H1 (cell line): ENCODE measurements around the gene POU2F1. TPM values are rescaled to one million over a fixed set of nuclear protein-coding genes. Genes with fewer than 3 reads are reported as not detected.

Source experiments
- CTCF ChIA-PET: fragments of 300-600 bp; sonication (Branson Sonifier 250); formaldehyde crosslinking; loops from one replicate; lab custom pipeline; 2021; ENCODE audit not compliant: partially characterized antibody; lab: Charles Lee
- POLR2A ChIA-PET: fragments of 300-600 bp; sonication (Branson Sonifier 250); formaldehyde crosslinking; loops from one replicate; lab custom pipeline; 2021; ENCODE audit warnings: inconsistent platforms; ENCODE audit not compliant: partially characterized antibody; lab: Charles Lee
- DNase-seq, 2 experiments: peaks; one replicate each; pipeline versions ENCODE4 v3.0.0 to v3.0.0-alpha.2; 2010 to 2022; ENCODE audit warnings: low spot score in 2 of 2, low read depth in 1 of 2, mixed read lengths in 1 of 2
- FAIRE-seq: peaks from 2 replicates; lab custom pipeline; 2011; peaks lifted over from hg19 to GRCh38; lab: Jason Lieb, UNC
- H2AFZ ChIP-seq: 2 replicates; pipeline ENCODE4 v1.8.1; 2012; ENCODE audit warnings: low read length, inconsistent platforms
- H2AK5ac ChIP-seq: 2 replicates; pipeline ENCODE4 v1.6.1; 2013; ENCODE audit warnings: low read depth, low read length
- H2BK120ac ChIP-seq: replicated peaks from 2 replicates; pipeline ENCODE3; 2013; ENCODE audit warnings: low read depth, low read length, inconsistent platforms
- H2BK12ac ChIP-seq: 2 replicates; pipeline ENCODE4 v1.6.1; 2013; ENCODE audit warnings: low read depth, low read length
- H2BK15ac ChIP-seq: 2 replicates; pipeline ENCODE4 v1.6.1; 2013; ENCODE audit warnings: low read length
- H2BK20ac ChIP-seq: 2 replicates; pipeline ENCODE4 v1.6.1; 2013; ENCODE audit warnings: low read length
- H2BK5ac ChIP-seq: 2 replicates; pipeline ENCODE4 v1.6.1; 2013; ENCODE audit warnings: low read depth, low read length
- H3K14ac ChIP-seq: 2 replicates; pipeline ENCODE4 v1.6.1; 2013; ENCODE audit warnings: inconsistent platforms; ENCODE audit not compliant: insufficient read length
- H3K18ac ChIP-seq: 2 replicates; pipeline ENCODE4 v1.6.1; 2013; ENCODE audit warnings: low read length; ENCODE audit errors: extremely low read depth
- H3K23ac ChIP-seq: 2 replicates; pipeline ENCODE4 v1.6.1; 2013; ENCODE audit warnings: inconsistent platforms; ENCODE audit not compliant: insufficient read length
- H3K23me2 ChIP-seq: 2 replicates; pipeline ENCODE4 v1.6.1; 2013; ENCODE audit warnings: low read depth, low read length
- H3K27ac ChIP-seq: 2 replicates; pipeline ENCODE4 v1.6.1; 2011; ENCODE audit warnings: low read depth, low read length, inconsistent platforms
- H3K27me3 ChIP-seq, 4 experiments: replicated peaks in 1 of 4; 1 replicate in 1 of 4; 2 replicates in 3 of 4; pipeline versions ENCODE4 v1.6.1 to v1.8.1; 2011 to 2013; ENCODE audit warnings: low read length in 3 of 4, mild to moderate bottlenecking in 3 of 4, inconsistent platforms in 2 of 4, mixed read lengths in 2 of 4, moderate library complexity in 1 of 4; ENCODE audit not compliant: control insufficient read depth in 3 of 4, insufficient read depth in 3 of 4; ENCODE audit errors: extremely low read depth in 1 of 4
- H3K36me3 ChIP-seq, 4 experiments: 2 replicates each; pipeline versions ENCODE4 v1.6.1 to v1.8.1; 2011 to 2013; ENCODE audit warnings: mild to moderate bottlenecking in 4 of 4, low read length in 3 of 4, moderate library complexity in 2 of 4, control low read depth in 1 of 4, inconsistent platforms in 1 of 4; ENCODE audit not compliant: insufficient read depth in 4 of 4, control insufficient read depth in 2 of 4
- H3K4ac ChIP-seq: replicated peaks from 2 replicates; pipeline ENCODE3; 2013; ENCODE audit warnings: low read length, low read depth, mixed read lengths, inconsistent platforms; ENCODE audit not compliant: insufficient read length
- H3K4me1 ChIP-seq, 4 experiments: replicated peaks in 1 of 4; 1 replicate in 1 of 4; 2 replicates in 3 of 4; pipeline versions ENCODE4 v1.6.1 to v1.8.1; 2011 to 2013; ENCODE audit warnings: low read length in 3 of 4, inconsistent platforms in 2 of 4, mixed read lengths in 1 of 4; ENCODE audit not compliant: insufficient read depth in 4 of 4, control insufficient read depth in 3 of 4
- H3K4me2 ChIP-seq, 2 experiments: 2 replicates each; pipeline versions ENCODE4 v1.6.1 to v1.8.1; 2011 to 2013; ENCODE audit warnings: low read depth in 2 of 2, low read length in 2 of 2, control low read depth in 1 of 2, inconsistent platforms in 1 of 2, mild to moderate bottlenecking in 1 of 2; ENCODE audit not compliant: insufficient read depth in 1 of 2
- H3K4me3 ChIP-seq, 4 experiments: fragments of 200-600, 300-600 bp in 1 of 4; sonication (generic), shearing (Covaris generic), sonication (Bioruptor Twin) in 1 of 4; 2 replicates each; pipeline versions ENCODE4 v1.5.1 to v1.8.1; 2011 to 2016; ENCODE audit warnings: low read length in 4 of 4, low read depth in 3 of 4, control low read depth in 2 of 4, inconsistent platforms in 2 of 4, mild to moderate bottlenecking in 2 of 4, mixed read lengths in 1 of 4, moderate library complexity in 1 of 4; ENCODE audit not compliant: insufficient read depth in 2 of 4; ENCODE audit errors: extremely low read depth in 1 of 4
- H3K56ac ChIP-seq: replicated peaks from 2 replicates; pipeline ENCODE3; 2013; ENCODE audit warnings: low read depth, mild to moderate bottlenecking, mixed read lengths, low read length, inconsistent platforms; ENCODE audit not compliant: insufficient read length
- H3K79me1 ChIP-seq: 2 replicates; pipeline ENCODE4 v1.6.1; 2013; ENCODE audit warnings: low read depth, low read length, control low read depth
- H3K79me2 ChIP-seq, 2 experiments: 2 replicates each; pipeline versions ENCODE4 v1.6.1 to v1.8.1; 2012 to 2013; ENCODE audit warnings: low read length in 2 of 2, mild to moderate bottlenecking in 2 of 2, inconsistent platforms in 1 of 2; ENCODE audit not compliant: insufficient read depth in 2 of 2, control insufficient read depth in 1 of 2
- H3K9ac ChIP-seq, 4 experiments: replicated peaks in 1 of 4; 1 replicate in 1 of 4; 2 replicates in 3 of 4; pipeline versions ENCODE4 v1.6.1 to v1.8.1; 2011 to 2013; ENCODE audit warnings: low read depth in 3 of 4, low read length in 3 of 4, control low read depth in 2 of 4, mild to moderate bottlenecking in 2 of 4, moderate library complexity in 2 of 4, inconsistent platforms in 1 of 4; ENCODE audit errors: extremely low read depth in 1 of 4
- H3K9me3 ChIP-seq, 2 experiments: 2 replicates each; pipeline versions ENCODE4 v1.6.1 to v1.8.1; 2012 to 2013; ENCODE audit warnings: mild to moderate bottlenecking in 2 of 2, moderate library complexity in 2 of 2, control low read depth in 1 of 2, inconsistent platforms in 1 of 2, low read depth in 1 of 2, low read length in 1 of 2, mixed read lengths in 1 of 2; ENCODE audit not compliant: insufficient read depth in 2 of 2
- H4K20me1 ChIP-seq, 2 experiments: replicated peaks in 1 of 2; 2 replicates each; pipeline versions ENCODE3 to v1.8.1; 2011 to 2013; ENCODE audit warnings: inconsistent platforms in 2 of 2, low read length in 2 of 2, mild to moderate bottlenecking in 1 of 2; ENCODE audit not compliant: insufficient read depth in 2 of 2, control insufficient read depth in 1 of 2
- H4K5ac ChIP-seq: 2 replicates; pipeline ENCODE4 v1.6.1; 2013; ENCODE audit warnings: low read length, low read depth, mixed read lengths, inconsistent platforms; ENCODE audit not compliant: insufficient read length
- H4K8ac ChIP-seq: 2 replicates; pipeline ENCODE4 v1.8.0; 2013; ENCODE audit warnings: mild to moderate bottlenecking, moderate library complexity, low read length, inconsistent platforms; ENCODE audit not compliant: insufficient read depth; ENCODE audit errors: extremely low read depth
- H4K91ac ChIP-seq: replicated peaks from 2 replicates; pipeline ENCODE3; 2013; ENCODE audit warnings: low read length, mixed read lengths, inconsistent platforms; ENCODE audit not compliant: insufficient read length
- ASH2L ChIP-seq: fragments of 200-600, 300-600 bp; sonication (generic); IDR thresholded peaks from one replicate; pipeline ENCODE4 v1.7.1; 2017; ENCODE audit warnings: low read length
- CEBPB ChIP-seq: IDR thresholded peaks from 2 replicates; pipeline ENCODE4 v1.6.1; 2012; ENCODE audit warnings: low read depth, low read length
- EZH2 ChIP-seq: fragments of 200-600 bp; sonication (generic); IDR thresholded peaks from 2 replicates; pipeline ENCODE4 v1.7.1; 2012; ENCODE audit warnings: low read depth, mild to moderate bottlenecking, moderate library complexity, low read length, inconsistent platforms; ENCODE audit not compliant: severe bottlenecking
- HDAC2 ChIP-seq, 2 experiments: fragments of 300-600 bp in 1 of 2; sonication (generic) in 1 of 2; IDR thresholded peaks; 2 replicates each; pipeline ENCODE4 v1.6.1; 2011 to 2012; ENCODE audit warnings: low read depth in 2 of 2, low read length in 2 of 2, mild to moderate bottlenecking in 2 of 2, moderate library complexity in 2 of 2, borderline replicate concordance in 1 of 2, inconsistent platforms in 1 of 2
- HDAC6 ChIP-seq: IDR thresholded peaks from one replicate; pipeline ENCODE4 v1.7.1; 2012; ENCODE audit warnings: low read depth, mild to moderate bottlenecking, inconsistent platforms, low read length, moderate library complexity
- KDM1A ChIP-seq: fragments of 200-600, 300-600 bp; sonication (generic); IDR thresholded peaks from 2 replicates; pipeline ENCODE4 v1.7.1; 2016; ENCODE audit warnings: mild to moderate bottlenecking, low read length, borderline replicate concordance
- MAX ChIP-seq: IDR thresholded peaks from 2 replicates; pipeline ENCODE4 v1.6.1; 2012; ENCODE audit warnings: inconsistent platforms
- NANOG ChIP-seq: IDR thresholded peaks from 2 replicates; pipeline ENCODE4 v1.6.1; 2011; ENCODE audit warnings: low read length, low read depth, mild to moderate bottlenecking, inconsistent platforms; ENCODE audit not compliant: insufficient read depth, poor library complexity, severe bottlenecking
- RBBP5 ChIP-seq: IDR thresholded peaks from 2 replicates; pipeline ENCODE4 v1.7.1; 2012; ENCODE audit warnings: low read depth, mild to moderate bottlenecking, inconsistent platforms, low read length, moderate library complexity, borderline replicate concordance
- RXRA ChIP-seq: IDR thresholded peaks from 2 replicates; pipeline ENCODE4 v1.6.1; 2011; ENCODE audit warnings: low read depth, mild to moderate bottlenecking, low read length, moderate library complexity; ENCODE audit not compliant: insufficient read depth
- WGBS, 2 experiments: shearing (Covaris generic) in 1 of 2; methylation state at CpG; one replicate each; pipeline versions ENCODE4 v1.1.6 to v1.1.7; 2013 to 2015; ENCODE audit warnings: low lambda C conversion rate in 2 of 2, mixed read lengths in 2 of 2, inconsistent platforms in 1 of 2, low coverage in 1 of 2, missing lambda C conversion rate in 1 of 2; ENCODE audit not compliant: insufficient replicate concordance in 2 of 2, insufficient coverage in 1 of 2, insufficient read length in 1 of 2; ENCODE audit errors: extremely low coverage in 1 of 2, missing lambda C conversion rate in 1 of 2; 5-methylcytosine and 5-hydroxymethylcytosine counted together
- polyA plus RNA-seq, 7 experiments: library from polyadenylated mRNA; depleted of rRNA in 3 of 7; stranded (reverse) in 5 of 7; unstranded in 2 of 7; fragments of >200 nt in 5 of 7; fragments of 200-250 nt in 2 of 7; gene quantifications; 1 replicate in 5 of 7; 2 replicates in 1 of 7; 4 replicates in 1 of 7; pipeline versions ENCODE4 v1.2.1 to v1.2.3, GENCODE V29; 2011 to 2013; ENCODE audit warnings: missing spikeins in 2 of 7, mixed read lengths in 2 of 7
- total RNA-seq: library from RNA; stranded (reverse); fragmentation: NEBNext Ultra II Directional; extraction: Animal tissue kit (Norgen Biotek cat#: 25700); gene quantifications from 2 replicates; pipeline ENCODE4 v1.2.1, GENCODE V29; 2021

POU2F1 gene
- total and polyA plus RNA-seq, 2 of the 8 experiments (the other 6 are each of a cell fraction or from before 2014, with no cell fraction given), result 37.0 to 57.2 TPM

- 84% methylated on average over 4 of the region's 4 CpGs; no CpG with 5 or more reads in 1 of the 2 experiments for WGBS, 2 experiments
- Histone ChIP-seq H3K18ac (no peak overlapping the region), H3K79me1 (no peaks in the 10 kb centered on the region; the same call in none of the 2 replicates), H4K20me1 (peaks cover 1 to 2% of the 10 kb centered on the region in 2 experiments), H3K4me1 (peaks cover 0 to 8% (median 0%) of the 10 kb centered on the region in 4 experiments; a peak in 4 of 7 replicates), H2BK12ac (no peak overlapping the region), H4K8ac (no peak overlapping the region), H3K14ac (no peak overlapping the region), H3K23me2 (no peaks in the 10 kb centered on the region), H3K79me2 (peaks cover 3 to 88% of the 10 kb centered on the region in 2 experiments; a peak in 3 of 4 replicates), H3K27ac (no peak overlapping the region), H2BK20ac (no peak overlapping the region), H2AFZ (no peak overlapping the region), H3K27me3 (no peaks in the 10 kb centered on the region), H3K4me2 (no peak overlapping the region), H4K5ac (no peak overlapping the region), H4K91ac (no peak overlapping the region), H3K4ac (no peak overlapping the region), H3K4me3 (no peak overlapping the region), H3K9me3 (no peaks in the 10 kb centered on the region), H2BK15ac (no peak overlapping the region), H3K36me3 (no peaks in the 10 kb centered on the region), H2BK5ac (no peak overlapping the region), H3K56ac (no peak overlapping the region), H3K9ac (no peak overlapping the region), H3K23ac (no peak overlapping the region), H2BK120ac (no peak overlapping the region), H2AK5ac (no peak overlapping the region)
- CTCF ChIA-PET, result interaction anchor here (0.6 to 1.1 kb wide), 3 partner anchors 9 to 1483 kb away, joined by 3 to 5 read pairs (median 3); no protein-coding TSS in a partner anchor
- FAIRE-seq (no peak), DNase-seq (no peak)
- POLR2A ChIA-PET, result interaction anchor here (0.8 to 1.1 kb wide), 3 partner anchors 11 to 77 kb away, joined by 3 to 4 read pairs (median 3); partner anchors contain the start of gene POU2F1
- TF ChIP-seq EZH2 (no peak), CEBPB (no peak), HDAC2 (IDR thresholded peaks at IDR 0.05; ENCODE audit: borderline replicate concordance in 1 of 2, low read depth in 2 of 2, low read length in 2 of 2) (no peak), KDM1A (no peak), RBBP5 (no peak), ASH2L (no peak), HDAC6 (no peak), RXRA (no peak), NANOG (no peak), MAX (no peak)
Measured at GRCh38 chr1:167297222-167298214, 76.8 kb downstream of the POU2F1 start.
